Activated naive CD8-positive, alpha-beta T cell treated with anti-CD3 and anti-CD28 coated beads for 36 hours (primary cell): ENCODE results near the gene TTC28. TPM values are rescaled to one million over a fixed set of nuclear protein-coding genes. Genes with fewer than 3 reads are reported as not detected.

Source experiments
- DNase-seq: peaks from one replicate; pipeline ENCODE4 v3.0.0; 2021
- H3K27ac Mint-ChIP-seq: one replicate; pipeline ENCODE4 v1.8.0; 2022; ENCODE audit warnings: mild to moderate bottlenecking, moderate library complexity, mixed read lengths
- H3K27me3 Mint-ChIP-seq: one replicate; pipeline ENCODE4 v1.8.0; 2022; ENCODE audit warnings: mild to moderate bottlenecking, mixed read lengths
- H3K36me3 Mint-ChIP-seq: one replicate; pipeline ENCODE4 v1.8.0; 2021; ENCODE audit warnings: mild to moderate bottlenecking, mixed read lengths
- H3K4me1 Mint-ChIP-seq: one replicate; pipeline ENCODE4 v1.8.0; 2021; ENCODE audit warnings: mixed read lengths
- H3K4me3 Mint-ChIP-seq: one replicate; pipeline ENCODE4 v1.8.0; 2022; ENCODE audit warnings: mild to moderate bottlenecking, moderate library complexity, mixed read lengths
- H3K9me3 Mint-ChIP-seq: one replicate; pipeline ENCODE4 v1.8.0; 2022; ENCODE audit warnings: mixed read lengths
- total RNA-seq, 2 experiments: library from RNA; stranded (reverse); gene quantifications; one replicate each; pipeline ENCODE4 v1.2.3, GENCODE V29; 2021

TTC28 gene
- total RNA-seq, 2 experiments from 2014 or later, result 1.0 to 1.9 TPM

GRCh38 chr22:28034145-28034759, 645.4 kb downstream of the TTC28 start:
- no peak overlapping the region for H3K27ac Mint-ChIP-seq
- no peaks in the 10 kb centered on the region for H3K36me3 Mint-ChIP-seq
- DNase-seq, result no peak
- no peak overlapping the region for H3K4me3 Mint-ChIP-seq
- peaks cover 3% of the 10 kb centered on the region for H3K9me3 Mint-ChIP-seq
- H3K4me1 Mint-ChIP-seq, result peaks cover 10% of the 10 kb centered on the region
- peaks cover 10% of the 10 kb centered on the region for H3K27me3 Mint-ChIP-seq

GRCh38 chr22:28032861-28033260, 646.8 kb downstream of the TTC28 start:
- no peak overlapping the region for H3K27ac Mint-ChIP-seq
- H3K9me3 Mint-ChIP-seq, result peaks cover 3% of the 10 kb centered on the region
- H3K4me3 Mint-ChIP-seq, result no peak overlapping the region
- no peaks in the 10 kb centered on the region for H3K36me3 Mint-ChIP-seq
- DNase-seq, result no peak
- H3K27me3 Mint-ChIP-seq, result peaks cover 10% of the 10 kb centered on the region
- H3K4me1 Mint-ChIP-seq, result peaks cover 10% of the 10 kb centered on the region

- no peaks in the 10 kb centered on the region for H3K36me3 Mint-ChIP-seq
- no peak for DNase-seq
- peaks cover 10% of the 10 kb centered on the region for H3K4me1 Mint-ChIP-seq
- peaks cover 4% of the 10 kb centered on the region for H3K27me3 Mint-ChIP-seq
- H3K9me3 Mint-ChIP-seq, result no peaks in the 10 kb centered on the region
- H3K4me3 Mint-ChIP-seq, result no peak overlapping the region
- H3K27ac Mint-ChIP-seq, result no peak overlapping the region
Measured at GRCh38 chr22:28031383-28031922, 648.2 kb downstream of the TTC28 start.

- no peak for DNase-seq
- H3K4me1 Mint-ChIP-seq, result peaks cover 6% of the 10 kb centered on the region
- H3K36me3 Mint-ChIP-seq, result no peaks in the 10 kb centered on the region
- H3K27ac Mint-ChIP-seq, result no peak overlapping the region
- H3K9me3 Mint-ChIP-seq, result no peaks in the 10 kb centered on the region
- no peaks in the 10 kb centered on the region for H3K27me3 Mint-ChIP-seq
- H3K4me3 Mint-ChIP-seq, result no peak overlapping the region
Measured at GRCh38 chr22:28030473-28030872, 649.2 kb downstream of the TTC28 start.

- H3K36me3 Mint-ChIP-seq, result no peaks in the 10 kb centered on the region
- no peak overlapping the region for H3K4me3 Mint-ChIP-seq
- H3K27ac Mint-ChIP-seq, result no peak overlapping the region
- no peaks in the 10 kb centered on the region for H3K9me3 Mint-ChIP-seq
- H3K4me1 Mint-ChIP-seq, result peaks cover under 1% of the 10 kb centered on the region
- H3K27me3 Mint-ChIP-seq, result no peaks in the 10 kb centered on the region
- DNase-seq, result no peak
Measured at GRCh38 chr22:28029956-28030355, 649.7 kb downstream of the TTC28 start.

GRCh38 chr22:28029201-28029948, 650.3 kb downstream of the TTC28 start:
- H3K9me3 Mint-ChIP-seq, result no peaks in the 10 kb centered on the region
- no peaks in the 10 kb centered on the region for H3K27me3 Mint-ChIP-seq
- H3K4me3 Mint-ChIP-seq, result no peak overlapping the region
- H3K27ac Mint-ChIP-seq, result no peak overlapping the region
- H3K4me1 Mint-ChIP-seq, result no peaks in the 10 kb centered on the region
- DNase-seq, result no peak
- H3K36me3 Mint-ChIP-seq, result no peaks in the 10 kb centered on the region

- no peaks in the 10 kb centered on the region for H3K27me3 Mint-ChIP-seq
- H3K4me3 Mint-ChIP-seq, result no peak overlapping the region
- H3K36me3 Mint-ChIP-seq, result no peaks in the 10 kb centered on the region
- no peak overlapping the region for H3K27ac Mint-ChIP-seq
- H3K4me1 Mint-ChIP-seq, result no peaks in the 10 kb centered on the region
- no peak for DNase-seq
- no peaks in the 10 kb centered on the region for H3K9me3 Mint-ChIP-seq
Measured at GRCh38 chr22:28027453-28028448, 651.9 kb downstream of the TTC28 start.

GRCh38 chr22:28025866-28026575, 653.6 kb downstream of the TTC28 start:
- no peaks in the 10 kb centered on the region for H3K9me3 Mint-ChIP-seq
- H3K4me3 Mint-ChIP-seq, result no peak overlapping the region
- H3K36me3 Mint-ChIP-seq, result no peaks in the 10 kb centered on the region
- H3K27me3 Mint-ChIP-seq, result no peaks in the 10 kb centered on the region
- H3K4me1 Mint-ChIP-seq, result no peaks in the 10 kb centered on the region
- no peak overlapping the region for H3K27ac Mint-ChIP-seq
- DNase-seq, result no peak

GRCh38 chr22:28025333-28025732, 654.3 kb downstream of the TTC28 start:
- no peak overlapping the region for H3K4me3 Mint-ChIP-seq
- no peaks in the 10 kb centered on the region for H3K9me3 Mint-ChIP-seq
- no peaks in the 10 kb centered on the region for H3K36me3 Mint-ChIP-seq
- DNase-seq, result no peak
- no peaks in the 10 kb centered on the region for H3K4me1 Mint-ChIP-seq
- H3K27me3 Mint-ChIP-seq, result no peaks in the 10 kb centered on the region
- no peak overlapping the region for H3K27ac Mint-ChIP-seq

GRCh38 chr22:28024422-28024888, 655.2 kb downstream of the TTC28 start:
- DNase-seq, result no peak
- Mint-ChIP-seq H3K27ac (no peak overlapping the region), H3K9me3 (no peaks in the 10 kb centered on the region)

GRCh38 chr22:28023774-28024173, 655.9 kb downstream of the TTC28 start:
- no peak overlapping the region for H3K4me3 Mint-ChIP-seq
- DNase-seq, result no peak
- no peak overlapping the region for H3K27ac Mint-ChIP-seq

More at GRCh38 chr22:28024422-28024888, 655.2 kb downstream of the TTC28 start:
- H3K4me1 Mint-ChIP-seq, result peaks cover 2% of the 10 kb centered on the region
- H3K36me3 Mint-ChIP-seq, result no peaks in the 10 kb centered on the region
- H3K27me3 Mint-ChIP-seq, result no peaks in the 10 kb centered on the region
- H3K4me3 Mint-ChIP-seq, result no peak overlapping the region

GRCh38 chr22:28023036-28023435, 656.6 kb downstream of the TTC28 start:
- Mint-ChIP-seq H3K4me3 (no peak overlapping the region), H3K9me3 (no peaks in the 10 kb centered on the region), H3K27ac (no peak overlapping the region), H3K4me1 (peaks cover 2% of the 10 kb centered on the region), H3K36me3 (no peaks in the 10 kb centered on the region), H3K27me3 (no peaks in the 10 kb centered on the region)
- DNase-seq, result no peak

More at GRCh38 chr22:28023774-28024173, 655.9 kb downstream of the TTC28 start:
- no peaks in the 10 kb centered on the region for H3K36me3 Mint-ChIP-seq
- H3K4me1 Mint-ChIP-seq, result peaks cover 2% of the 10 kb centered on the region
- H3K27me3 Mint-ChIP-seq, result no peaks in the 10 kb centered on the region
- no peaks in the 10 kb centered on the region for H3K9me3 Mint-ChIP-seq

- Mint-ChIP-seq H3K4me1 (peaks cover 2% of the 10 kb centered on the region), H3K27ac (no peak overlapping the region), H3K9me3 (no peaks in the 10 kb centered on the region), H3K4me3 (no peak overlapping the region), H3K36me3 (no peaks in the 10 kb centered on the region), H3K27me3 (no peaks in the 10 kb centered on the region)
- DNase-seq, result no peak
Measured at GRCh38 chr22:28021998-28022660, 657.5 kb downstream of the TTC28 start.
